Measurements from ENCODE around the gene PPM1H. TPM values are rescaled to one million over a fixed set of nuclear protein-coding genes. Genes with fewer than 3 reads are reported as not detected.

The PPM1H gene
- total RNA-seq, 4 donors from 2014 or later = 1.7 to 7.4 (median 3.4) TPM

GRCh38 chr12:62703011-62703380, 232.0 kb downstream of the PPM1H start:
- Histone ChIP-seq H3K9me3 (no peaks in the 10 kb centered on the region), H3K27me3 (no peaks in the 10 kb centered on the region), H3K4me1 (peaks cover 0 to 7% (median 0%) of the 10 kb centered on the region in 4 donors), H3K27ac (peak overlapping the region in 1 of 4 donors; percentile 27), H3K4me3 (no peak overlapping the region), H3K36me3 (no peaks in the 10 kb centered on the region)
- DNase-seq = no peak
- TF ChIP-seq CTCF (IDR thresholded peaks at IDR 0.05) (no peak), POLR2A (IDR thresholded peaks at IDR 0.05) (no peak)

- Histone ChIP-seq H3K4me3 (no peak overlapping the region), H3K4me1 (peaks cover 0 to 7% (median 0%) of the 10 kb centered on the region in 4 donors), H3K27ac (no peak overlapping the region), H3K27me3 (no peaks in the 10 kb centered on the region), H3K36me3 (no peaks in the 10 kb centered on the region), H3K9me3 (no peaks in the 10 kb centered on the region)
- no peak for DNase-seq
- TF ChIP-seq POLR2A (IDR thresholded peaks at IDR 0.05) (no peak), CTCF (IDR thresholded peaks at IDR 0.05) (no peak)
These were observed 233.5 kb downstream of the PPM1H start for GRCh38 chr12:62701492-62701891.

- Histone ChIP-seq H3K36me3 (no peaks in the 10 kb centered on the region), H3K27ac (no peak overlapping the region), H3K9me3 (no peaks in the 10 kb centered on the region), H3K4me1 (peaks cover 0 to 7% (median 0%) of the 10 kb centered on the region in 4 donors), H3K4me3 (no peak overlapping the region), H3K27me3 (no peaks in the 10 kb centered on the region)
- TF ChIP-seq CTCF (IDR thresholded peaks at IDR 0.05) (no peak), POLR2A (IDR thresholded peaks at IDR 0.05) (no peak)
- DNase-seq = no peak
These were observed 234.7 kb downstream of the PPM1H start for GRCh38 chr12:62700091-62700880.

DNA sequence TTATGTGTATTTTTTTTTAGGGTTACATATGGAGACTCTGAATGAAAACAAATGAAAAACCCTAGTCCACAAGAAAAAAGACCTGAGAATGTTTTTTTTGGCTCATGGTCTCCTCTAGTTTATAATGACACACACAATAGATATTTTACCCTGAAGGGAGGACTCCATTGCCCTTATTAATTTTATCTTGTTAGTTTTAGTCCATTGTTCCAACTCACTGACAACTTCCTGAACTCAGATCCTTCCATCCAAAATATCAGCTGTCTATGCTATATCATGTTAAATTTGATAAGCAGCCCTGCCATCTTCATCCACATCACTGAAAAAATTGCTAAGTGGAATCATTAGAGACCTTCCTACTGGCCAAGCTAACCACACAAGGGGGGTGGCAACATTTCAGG, 236.2 kb downstream of the PPM1H start:
- Histone ChIP-seq H3K9me3 (no peaks in the 10 kb centered on the region), H3K27ac (no peak overlapping the region), H3K4me1 (peaks cover 0 to 7% (median 0%) of the 10 kb centered on the region in 4 donors), H3K4me3 (no peak overlapping the region), H3K27me3 (no peaks in the 10 kb centered on the region), H3K36me3 (no peaks in the 10 kb centered on the region)
- no peak for TF ChIP-seq POLR2A (IDR thresholded peaks at IDR 0.05)
- no peak for TF ChIP-seq CTCF (IDR thresholded peaks at IDR 0.05)
- DNase-seq = no peak

DNA sequence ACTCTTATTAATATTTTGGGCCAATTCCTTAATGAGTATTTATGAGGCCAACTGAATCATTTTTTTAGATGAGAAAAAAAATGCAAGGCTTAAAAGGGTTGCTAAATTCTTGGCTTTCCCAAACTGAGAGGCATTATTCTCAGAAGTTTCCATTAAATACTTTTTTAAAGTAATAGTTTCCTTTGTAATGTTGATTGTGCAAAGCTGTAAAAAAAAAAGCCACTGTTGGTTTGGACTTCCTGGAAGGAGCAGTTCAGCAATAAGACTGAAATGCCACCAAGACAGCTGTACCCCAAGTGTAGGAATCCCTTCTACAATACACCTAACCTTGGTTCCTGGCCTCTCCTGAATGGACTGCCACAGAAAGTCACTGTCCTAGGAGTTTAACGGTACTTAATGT, 237.1 kb downstream of the PPM1H start:
- no peaks in the 10 kb centered on the region for H3K9me3 ChIP-seq
- no peaks in the 10 kb centered on the region for H3K36me3 ChIP-seq
- H3K27me3 ChIP-seq = no peaks in the 10 kb centered on the region
- H3K4me3 ChIP-seq = no peak overlapping the region
- DNase-seq = no peak
- no peak overlapping the region for H3K27ac ChIP-seq
- TF ChIP-seq POLR2A (IDR thresholded peaks at IDR 0.05) = no peak
- TF ChIP-seq CTCF (IDR thresholded peaks at IDR 0.05) = no peak
- H3K4me1 ChIP-seq = no peaks in the 10 kb centered on the region
